ENCODE results near the gene DNAI4.
A peak's percentile ranks its signal among the peaks of the same experiment; 100 is the strongest.

The DNAI4 gene

DNA sequence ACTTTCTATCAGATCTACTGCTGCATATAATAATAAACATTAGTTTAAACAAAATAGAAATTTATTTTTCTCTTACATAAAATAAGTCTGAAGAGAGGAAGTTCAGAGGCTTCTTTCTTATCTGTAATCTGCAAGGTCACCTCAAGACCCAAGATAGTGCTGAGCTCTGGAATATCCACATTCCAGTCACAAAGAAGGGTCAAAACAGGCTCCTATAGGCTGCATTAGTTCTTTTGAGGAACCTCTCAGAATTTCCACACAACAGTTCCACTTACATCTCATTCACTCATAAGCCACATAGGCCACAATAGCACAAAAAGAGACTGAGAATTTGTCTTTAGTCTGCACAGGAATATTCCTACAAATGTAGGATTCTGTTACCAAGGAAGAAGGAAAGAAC, 157.0 kb downstream of the DNAI4 start:
- DNase-seq (ENCODE audit: low spot score) = no peak

DNA sequence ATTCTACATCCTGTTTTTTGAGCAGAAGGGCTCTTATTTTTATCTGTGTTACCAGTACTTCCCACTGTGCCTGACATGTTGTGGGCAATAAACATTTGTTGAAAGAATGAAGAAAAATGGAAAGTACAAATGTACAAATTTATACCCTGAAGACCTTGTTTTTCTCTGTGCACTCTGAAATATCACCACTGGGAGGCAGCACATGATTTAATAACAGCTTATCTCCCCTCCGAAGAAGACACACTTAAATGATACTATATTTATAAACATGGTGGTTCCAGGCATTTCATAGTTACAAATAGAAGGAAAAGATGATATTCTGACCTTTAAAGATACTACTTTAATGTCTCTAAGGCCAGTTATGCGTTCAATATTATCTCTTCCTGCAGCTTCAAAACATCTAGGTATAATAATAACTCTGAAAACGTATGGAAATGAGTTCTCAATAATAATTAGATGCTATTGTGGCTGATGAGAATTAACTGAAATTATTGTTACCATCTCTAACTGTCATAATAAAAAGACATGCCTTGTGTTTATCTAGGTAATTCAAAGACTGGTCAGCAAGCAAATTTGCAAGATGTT, 159.6 kb downstream of the DNAI4 start:
- peak; percentile 82 for DNase-seq (ENCODE audit: low spot score)

Data from NAMALWA (cell line).